Lower lobe of right lung (tissue), 2 donors: ENCODE results near the gene PUDP. TPM values are rescaled to one million over a fixed set of nuclear protein-coding genes. Genes with fewer than 3 reads are reported as not detected.

Experiments
- ATAC-seq, 2 donors: fragments of 200-7000 bp; cut with Tn5 transposase; one replicate each; pipeline ENCODE4 v1.9.1; 2020 to 2022; ENCODE audit warnings: mild to moderate bottlenecking in 2 of 2, moderate library complexity in 2 of 2
- DNase-seq: peaks from one replicate; pipeline ENCODE4 v3.0.0-alpha.2; 2020
- H3K27ac ChIP-seq: fragments of 200-600 bp; one replicate; pipeline ENCODE4 v1.8.0; 2022
- H3K27me3 ChIP-seq: fragments of 200-600 bp; one replicate; pipeline ENCODE4 v1.8.0; 2022; ENCODE audit warnings: low read depth
- H3K36me3 ChIP-seq: fragments of 200-600 bp; one replicate; pipeline ENCODE4 v1.8.0; 2022; ENCODE audit warnings: mild to moderate bottlenecking
- H3K4me1 ChIP-seq: fragments of 200-600 bp; one replicate; pipeline ENCODE4 v1.8.0; 2022
- H3K4me3 ChIP-seq: fragments of 200-600 bp; one replicate; pipeline ENCODE4 v1.8.0; 2022; ENCODE audit warnings: mild to moderate bottlenecking
- H3K9me3 ChIP-seq: fragments of 200-600 bp; one replicate; pipeline ENCODE4 v1.8.0; 2022
- CTCF ChIP-seq: fragments of 200-600 bp; IDR thresholded peaks from one replicate; pipeline ENCODE4 v1.8.0; 2022; ENCODE audit warnings: antibody characterized with exemption, mild to moderate bottlenecking
- intact Hi-C: fragments of 100-400 bp; cut with DNase I; formaldehyde crosslinking; loops from one replicate; pipeline ENCODE4 v1.11.0; 2022
- total RNA-seq: library from RNA; stranded (reverse); fragmentation: NEBNext Ultra II Directional; extraction: Animal tissue kit (Norgen Biotek cat#: 25700); gene quantifications from one replicate; pipeline ENCODE4 v1.2.1, GENCODE V29; 2021
- donor health status: DM: no; HTN: yes; CAD: no; lungs with severe emphysema.

Gene PUDP
- total RNA-seq, 1 donor from 2014 or later, result 19.8 TPM

- no peak overlapping the region for H3K27ac ChIP-seq
- peak in 1 of 2 donors; percentile 37 for ATAC-seq
These were observed 37.8 kb downstream of the PUDP start for GRCh38 chrX:7109838-7110793.

GRCh38 chrX:7109049-7109531, 38.9 kb downstream of the PUDP start:
- no peak for TF ChIP-seq CTCF
- ATAC-seq (peak in 1 of 2 donors; percentile 64), DNase-seq (no peak)
- Histone ChIP-seq H3K4me3 (peak overlapping the region; percentile 14), H3K4me1 (no peaks in the 10 kb centered on the region), H3K9me3 (no peaks in the 10 kb centered on the region), H3K36me3 (peaks cover 7% of the 10 kb centered on the region), H3K27ac (peak overlapping the region; percentile 24), H3K27me3 (no peaks in the 10 kb centered on the region)
- intact Hi-C loops, result no loop called here

More at GRCh38 chrX:7109838-7110793, 37.8 kb downstream of the PUDP start:
- H3K27me3 ChIP-seq, result no peaks in the 10 kb centered on the region
- no peaks in the 10 kb centered on the region for H3K36me3 ChIP-seq
- no peak for TF ChIP-seq CTCF
- H3K9me3 ChIP-seq, result no peaks in the 10 kb centered on the region
- no peak for DNase-seq
- no peaks in the 10 kb centered on the region for H3K4me1 ChIP-seq
- intact Hi-C loops, result no loop called here
- H3K4me3 ChIP-seq, result no peak overlapping the region

GRCh38 chrX:7108030-7108429, 39.9 kb downstream of the PUDP start:
- Histone ChIP-seq H3K36me3 (peaks cover 8% of the 10 kb centered on the region), H3K27ac (no peak overlapping the region), H3K4me1 (no peaks in the 10 kb centered on the region), H3K4me3 (no peak overlapping the region), H3K27me3 (no peaks in the 10 kb centered on the region), H3K9me3 (no peaks in the 10 kb centered on the region)
- ATAC-seq (no peak), DNase-seq (no peak)
- intact Hi-C loops, result no loop called here
- no peak for TF ChIP-seq CTCF

GRCh38 chrX:7106649-7107048, 41.3 kb downstream of the PUDP start:
- no peak overlapping the region for H3K4me3 ChIP-seq
- H3K9me3 ChIP-seq, result no peaks in the 10 kb centered on the region
- DNase-seq, result no peak
- H3K27me3 ChIP-seq, result no peaks in the 10 kb centered on the region
- intact Hi-C loops, result no loop called here
- no peak for TF ChIP-seq CTCF
- no peaks in the 10 kb centered on the region for H3K4me1 ChIP-seq
- H3K36me3 ChIP-seq, result peaks cover 8% of the 10 kb centered on the region
- peak in 1 of 2 donors; percentile 55 for ATAC-seq
- no peak overlapping the region for H3K27ac ChIP-seq

- ATAC-seq (no peak), DNase-seq (no peak)
- no peak overlapping the region for H3K4me3 ChIP-seq
- peaks cover 8% of the 10 kb centered on the region for H3K36me3 ChIP-seq
- no peaks in the 10 kb centered on the region for H3K4me1 ChIP-seq
- H3K9me3 ChIP-seq, result no peaks in the 10 kb centered on the region
- H3K27me3 ChIP-seq, result no peaks in the 10 kb centered on the region
- H3K27ac ChIP-seq, result no peak overlapping the region
- intact Hi-C loops, result no loop called here
- no peak for TF ChIP-seq CTCF
These were observed 45.8 kb downstream of the PUDP start for GRCh38 chrX:7102119-7102518.
